Activated CD8-positive, alpha-beta T cell treated with anti-CD3 and anti-CD28 coated beads, Interleukin-2, amount 10 ng/mL, durations not matched to agents 7 days and 5 days (primary cell): ENCODE data around the gene TMEM74B. TPM values are rescaled to one million over a fixed set of nuclear protein-coding genes. Genes with fewer than 3 reads are reported as not detected.

Experiments used
- ATAC-seq: fragments of 150-1000 bp; cut with Tn5 transposase; one replicate; pipeline ENCODE4 v1.10.0; 2021; ENCODE audit warnings: moderate library complexity
- CTCF ChIA-PET: fragments of 350-600 bp; sonication (Branson Sonifier 250); formaldehyde crosslinking; loops from one replicate; lab custom pipeline; 2021; ENCODE audit warnings: antibody characterized with exemption; lab: Charles Lee
- POLR2A ChIA-PET: fragments of 350-600 bp; sonication (Branson Sonifier 250); formaldehyde crosslinking; loops from one replicate; lab custom pipeline; 2021; ENCODE audit warnings: antibody characterized with exemption; lab: Charles Lee
- DNase-seq: peaks from one replicate; pipeline ENCODE4 v3.0.0-alpha.2; 2020
- H3K27ac Mint-ChIP-seq: one replicate; pipeline ENCODE4 v1.8.0; 2021; ENCODE audit warnings: mild to moderate bottlenecking, mixed read lengths
- H3K27me3 Mint-ChIP-seq: one replicate; pipeline ENCODE4 v1.8.0; 2021; ENCODE audit warnings: low read depth, mixed read lengths
- H3K36me3 Mint-ChIP-seq: one replicate; pipeline ENCODE4 v1.8.0; 2021; ENCODE audit warnings: low read depth, mixed read lengths
- H3K4me1 Mint-ChIP-seq: one replicate; pipeline ENCODE4 v1.8.0; 2021; ENCODE audit warnings: low read depth, mixed read lengths
- H3K4me3 Mint-ChIP-seq: one replicate; pipeline ENCODE4 v1.8.0; 2021; ENCODE audit warnings: mild to moderate bottlenecking, mixed read lengths
- H3K9me3 Mint-ChIP-seq: one replicate; pipeline ENCODE4 v1.8.0; 2022; ENCODE audit warnings: mixed read lengths; ENCODE audit not compliant: insufficient read depth
- total RNA-seq, 2 experiments: library from RNA; stranded (reverse); gene quantifications; one replicate each; pipeline ENCODE4 v1.2.3, GENCODE V29; 2021

The TMEM74B gene
- total RNA-seq, 2 experiments from 2014 or later: 0.39 to 1.1 TPM

DNA sequence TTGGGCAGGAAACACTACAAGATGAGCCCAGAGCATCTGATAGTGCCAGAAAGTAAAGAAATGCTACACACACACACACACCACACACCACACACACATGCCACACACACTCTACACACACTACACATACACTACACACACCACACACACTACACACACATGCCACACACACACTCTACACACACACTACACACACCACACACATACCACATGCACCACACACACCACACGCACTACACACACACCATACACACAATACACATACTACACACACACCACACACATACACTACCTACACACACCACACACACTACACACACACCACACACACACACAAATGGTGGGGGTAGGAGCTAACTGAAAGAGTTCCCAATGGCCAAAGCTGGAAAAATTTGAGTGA is 3.6 kb upstream of the TMEM74B start:
- ATAC-seq (no peak), DNase-seq (no peak)
- Mint-ChIP-seq H3K4me3 (no peak overlapping the region), H3K27ac (no peak overlapping the region), H3K27me3 (peaks cover 39% of the 10 kb centered on the region), H3K4me1 (peaks cover 11% of the 10 kb centered on the region), H3K36me3 (no peaks in the 10 kb centered on the region), H3K9me3 (no peaks in the 10 kb centered on the region)
- ChIA-PET CTCF (interaction anchor here (1.1 kb wide), 1 partner anchor 25 kb away, joined by 5 read pairs; no protein-coding TSS in a partner anchor), POLR2A (no interaction called here)

DNA sequence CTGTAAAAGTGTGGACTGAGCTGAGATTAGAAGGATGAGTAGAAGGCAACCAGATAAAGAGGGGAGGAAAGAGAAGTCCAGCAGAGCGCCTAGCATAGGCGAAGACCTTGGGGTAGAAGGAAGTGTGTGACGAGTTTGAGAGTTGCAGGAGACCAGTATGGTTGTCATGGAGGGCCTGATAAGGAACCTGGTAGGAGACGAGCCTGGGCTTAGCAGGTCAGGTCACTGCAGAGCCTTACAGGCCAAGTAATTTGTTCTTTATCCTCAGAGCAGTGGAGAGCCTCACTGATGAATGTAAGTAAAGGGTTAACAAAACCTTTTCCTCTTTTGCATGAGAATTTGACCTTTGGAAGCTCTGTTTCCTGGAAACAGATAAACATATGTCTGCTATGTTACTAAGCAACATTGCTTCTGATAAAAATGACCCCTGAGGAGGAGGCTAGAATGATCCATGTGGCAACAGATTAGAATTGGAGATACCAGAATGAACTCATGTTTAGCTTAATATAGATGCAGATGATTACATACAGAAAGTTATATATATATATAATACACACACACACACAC is 2.9 kb upstream of the TMEM74B start:
- Mint-ChIP-seq H3K4me1 (peaks cover 11% of the 10 kb centered on the region), H3K27ac (no peak overlapping the region), H3K27me3 (peaks cover 44% of the 10 kb centered on the region), H3K4me3 (no peak overlapping the region), H3K36me3 (no peaks in the 10 kb centered on the region), H3K9me3 (no peaks in the 10 kb centered on the region)
- ChIA-PET POLR2A (no interaction called here), CTCF (interaction anchor here (0.8 to 2.4 kb wide), 4 partner anchors 11 to 232 kb away, joined by 3 to 11 read pairs (median 4); no protein-coding TSS in a partner anchor)
- DNase-seq (no peak), ATAC-seq (no peak)

DNA sequence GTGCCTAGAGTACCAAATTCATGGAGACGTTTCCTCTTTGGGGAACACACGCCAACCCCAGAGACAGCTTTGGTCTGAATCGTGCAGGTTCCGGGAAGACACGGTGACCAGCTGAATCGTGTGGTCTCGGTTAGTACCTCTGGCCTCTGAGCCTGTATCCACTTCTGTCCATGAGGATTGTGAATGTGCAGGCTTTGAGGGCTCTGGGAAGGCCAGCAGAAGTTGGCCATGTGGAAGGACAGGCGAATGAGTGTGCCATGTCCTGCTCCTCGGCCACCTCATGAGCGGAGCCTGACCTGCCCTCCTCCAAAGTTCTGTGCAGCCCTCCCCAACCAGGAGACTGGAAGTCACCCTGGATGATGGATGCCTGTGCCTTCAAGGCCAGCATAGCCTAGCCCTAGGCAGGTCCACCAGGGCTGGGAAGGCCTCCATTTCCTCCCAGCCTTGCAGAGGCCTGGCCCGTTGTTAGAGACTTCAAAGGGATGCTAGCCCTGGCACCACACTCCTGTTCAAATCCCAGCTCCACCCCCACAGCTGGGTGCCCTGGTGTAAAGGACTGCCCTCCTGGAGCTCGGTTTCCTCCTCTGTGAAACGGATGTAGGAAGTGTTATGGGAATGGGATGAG is 1.7 kb upstream of the TMEM74B start:
- CTCF ChIA-PET: interaction anchor here (1.0 to 2.4 kb wide), 5 partner anchors 10 to 231 kb away, joined by 3 to 11 read pairs (median 3); no protein-coding TSS in a partner anchor
- POLR2A ChIA-PET: no interaction called here
- peaks cover 11% of the 10 kb centered on the region for H3K4me1 Mint-ChIP-seq
- H3K4me3 Mint-ChIP-seq: peak overlapping the region; percentile 56
- H3K36me3 Mint-ChIP-seq: no peaks in the 10 kb centered on the region
- H3K9me3 Mint-ChIP-seq: no peaks in the 10 kb centered on the region
- ATAC-seq (no peak), DNase-seq (no peak)
- peaks cover 45% of the 10 kb centered on the region for H3K27me3 Mint-ChIP-seq
- no peak overlapping the region for H3K27ac Mint-ChIP-seq

DNA sequence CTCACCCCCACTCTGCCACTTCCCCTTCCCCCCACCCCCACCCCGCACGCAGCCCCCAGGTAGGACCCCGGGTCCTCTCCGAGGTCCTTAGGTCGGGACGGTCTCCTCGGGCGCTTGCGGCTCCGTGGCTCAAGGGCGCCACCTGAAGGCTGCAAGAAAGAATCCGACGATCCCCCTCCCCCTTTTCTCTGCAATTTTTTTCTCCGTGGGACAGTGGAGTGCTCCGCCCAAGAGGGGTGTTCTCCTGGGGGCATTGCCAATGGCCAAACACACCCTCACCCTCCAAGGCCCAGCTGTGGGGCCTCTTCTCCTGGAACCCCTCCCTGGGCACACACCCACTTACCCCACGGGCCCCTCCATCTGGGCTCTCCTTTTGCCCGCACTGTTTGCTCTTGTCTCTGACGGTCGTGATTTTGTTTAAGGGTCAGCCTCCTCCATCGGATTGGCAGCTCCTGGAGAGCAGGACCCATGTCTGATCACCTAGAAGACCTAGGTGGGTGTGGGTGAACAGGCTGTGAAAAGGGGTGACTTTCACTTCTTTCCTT is 1.1 kb upstream of the TMEM74B start:
- DNase-seq (peak; percentile 67), ATAC-seq (peak; percentile 73)
- no peaks in the 10 kb centered on the region for H3K36me3 Mint-ChIP-seq
- H3K4me1 Mint-ChIP-seq: peaks cover 11% of the 10 kb centered on the region
- ChIA-PET POLR2A (no interaction called here), CTCF (interaction anchor here (1.0 to 2.4 kb wide), 4 partner anchors 9 to 45 kb away, joined by 3 to 11 read pairs (median 4); no protein-coding TSS in a partner anchor)
- peak overlapping the region; percentile 56 for H3K4me3 Mint-ChIP-seq
- H3K9me3 Mint-ChIP-seq: no peaks in the 10 kb centered on the region
- no peak overlapping the region for H3K27ac Mint-ChIP-seq
- peaks cover 42% of the 10 kb centered on the region for H3K27me3 Mint-ChIP-seq

DNA sequence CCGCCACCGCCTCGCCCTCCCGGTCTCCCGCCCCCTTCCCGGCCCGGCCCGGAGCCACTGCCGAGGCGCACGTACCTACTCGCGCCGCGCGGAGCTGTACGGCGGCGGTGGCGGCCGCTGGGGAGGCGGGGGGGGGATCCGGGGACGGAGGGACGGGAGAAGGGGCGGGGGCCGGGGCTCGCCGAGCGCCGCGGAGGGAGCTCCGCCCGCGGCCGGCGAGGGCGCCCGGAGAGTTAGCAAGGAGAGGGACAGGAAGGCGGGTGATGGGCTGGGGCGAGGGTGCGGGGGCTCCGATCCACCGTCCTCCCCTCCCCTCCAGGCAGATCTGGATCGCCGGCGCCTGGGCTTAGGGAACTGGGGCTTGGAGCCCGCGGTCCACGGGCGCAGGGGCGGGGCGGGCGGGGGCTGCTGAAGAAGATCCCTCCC is 548 bp upstream of the TMEM74B start:
- Mint-ChIP-seq H3K36me3 (no peaks in the 10 kb centered on the region), H3K4me1 (peaks cover 11% of the 10 kb centered on the region), H3K27ac (no peak overlapping the region), H3K9me3 (no peaks in the 10 kb centered on the region), H3K4me3 (peak overlapping the region; percentile 34), H3K27me3 (peaks cover 38% of the 10 kb centered on the region)
- ChIA-PET POLR2A (no interaction called here), CTCF (interaction anchor here (0.7 to 2.4 kb wide), 3 partner anchors 8 to 77 kb away, joined by 3 to 11 read pairs (median 4); no protein-coding TSS in a partner anchor)
- DNase-seq (peak; percentile 24), ATAC-seq (peak; percentile 52)

DNA sequence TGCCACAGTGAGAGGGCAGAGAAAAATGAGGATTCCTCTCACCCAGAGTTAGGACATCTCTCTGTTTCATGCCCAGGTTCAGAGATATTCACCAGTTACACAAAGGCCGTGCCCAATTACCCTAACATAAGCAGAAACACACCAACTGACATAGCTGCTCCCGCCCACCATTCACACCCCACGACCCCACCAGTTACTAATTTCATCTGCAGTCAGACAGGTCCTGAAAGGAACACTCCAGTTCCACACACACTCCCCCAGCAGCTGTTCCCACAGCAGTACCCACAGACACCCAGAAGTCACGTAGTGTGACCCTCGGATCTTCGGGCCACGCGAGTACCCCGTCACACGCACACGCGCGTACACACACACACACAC is 532 bp downstream of the TMEM74B start:
- no peak overlapping the region for H3K27ac Mint-ChIP-seq

DNA sequence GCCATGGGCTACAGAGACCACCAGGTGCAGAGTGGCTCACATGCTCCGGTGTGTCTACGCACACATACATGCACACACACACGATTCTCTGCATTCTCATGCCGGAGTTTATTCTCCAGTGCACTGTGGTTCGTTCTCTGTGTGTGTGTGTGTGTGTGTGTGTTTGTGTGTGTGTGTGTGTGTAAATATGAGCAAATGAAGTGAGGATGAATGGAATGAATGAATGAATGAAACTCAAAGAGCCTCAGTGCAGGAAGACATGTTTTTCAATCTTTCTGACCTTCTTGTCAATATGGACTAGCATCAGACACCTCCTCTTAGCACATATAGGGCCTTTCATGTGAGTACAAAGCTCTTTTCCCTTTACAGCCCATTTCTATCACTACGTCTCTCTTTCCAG is 1.6 kb downstream of the TMEM74B start:
- no peak for DNase-seq
- POLR2A ChIA-PET: no interaction called here
- Mint-ChIP-seq H3K27ac (no peak overlapping the region), H3K4me3 (no peak overlapping the region), H3K27me3 (peaks cover 26% of the 10 kb centered on the region), H3K9me3 (no peaks in the 10 kb centered on the region), H3K4me1 (peaks cover 11% of the 10 kb centered on the region), H3K36me3 (no peaks in the 10 kb centered on the region)
- no peak for ATAC-seq
- CTCF ChIA-PET: no interaction called here

More for the DNA sequence above, 532 bp downstream of the TMEM74B start:
- DNase-seq (no peak), ATAC-seq (no peak)
- Mint-ChIP-seq H3K4me1 (peaks cover 11% of the 10 kb centered on the region), H3K9me3 (no peaks in the 10 kb centered on the region), H3K36me3 (no peaks in the 10 kb centered on the region), H3K27me3 (peaks cover 29% of the 10 kb centered on the region), H3K4me3 (peak overlapping the region; percentile 66)
- CTCF ChIA-PET: interaction anchor here (1.4 kb wide), 1 partner anchor 22 kb away, joined by 4 read pairs; no protein-coding TSS in a partner anchor
- POLR2A ChIA-PET: no interaction called here

DNA sequence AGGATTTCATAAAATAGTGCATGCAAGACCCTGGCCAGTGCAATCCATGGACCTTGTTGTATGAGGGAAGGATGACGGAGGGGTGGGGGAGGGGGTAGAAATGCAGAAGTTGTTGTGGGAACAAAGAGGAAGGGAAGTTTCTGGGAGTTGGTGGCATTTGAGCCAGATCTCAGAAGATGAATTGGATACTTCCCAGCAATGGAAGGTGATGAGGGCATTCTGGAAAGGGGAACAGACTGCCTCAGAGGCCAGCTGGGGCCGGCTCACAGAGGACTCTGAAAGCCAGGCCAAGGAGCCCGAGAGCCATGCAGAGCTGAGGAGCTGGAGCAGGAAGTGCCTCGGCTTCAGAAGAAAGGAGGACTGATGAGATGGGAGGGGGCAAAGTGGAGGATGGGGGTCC is 2.7 kb downstream of the TMEM74B start:
- ChIA-PET CTCF (interaction anchor here (0.8 kb wide), 1 partner anchor 879 kb away, joined by 4 read pairs; no protein-coding TSS in a partner anchor), POLR2A (no interaction called here)
- peaks cover 11% of the 10 kb centered on the region for H3K4me1 Mint-ChIP-seq
- peaks cover 26% of the 10 kb centered on the region for H3K27me3 Mint-ChIP-seq
- no peaks in the 10 kb centered on the region for H3K9me3 Mint-ChIP-seq
- no peaks in the 10 kb centered on the region for H3K36me3 Mint-ChIP-seq
- H3K4me3 Mint-ChIP-seq: no peak overlapping the region
- DNase-seq (no peak), ATAC-seq (no peak)
- no peak overlapping the region for H3K27ac Mint-ChIP-seq

DNA sequence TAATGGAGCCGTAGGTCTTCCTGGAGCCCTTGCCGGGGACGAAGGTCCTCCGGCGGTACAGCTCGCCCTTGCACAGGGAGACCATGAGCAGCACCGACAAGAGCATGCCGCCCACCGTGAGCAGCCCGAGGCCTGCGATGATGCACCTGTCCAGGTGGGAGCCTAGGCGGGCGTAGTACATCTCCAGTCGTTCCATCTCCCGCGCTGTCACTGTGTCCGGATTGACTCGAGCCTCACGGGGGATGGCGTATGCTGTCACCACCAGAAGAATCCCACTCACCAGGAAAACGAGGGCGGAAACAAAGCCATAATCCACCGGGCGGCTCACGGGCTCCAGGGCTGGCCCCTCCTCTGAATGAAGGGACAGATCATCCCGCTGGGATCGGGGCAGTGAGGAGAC is 3.8 kb downstream of the TMEM74B start:
- DNase-seq: no peak
- Mint-ChIP-seq H3K9me3 (no peaks in the 10 kb centered on the region), H3K4me3 (no peak overlapping the region), H3K36me3 (no peaks in the 10 kb centered on the region), H3K27ac (no peak overlapping the region), H3K27me3 (peaks cover 23% of the 10 kb centered on the region), H3K4me1 (peaks cover 8% of the 10 kb centered on the region)
- ATAC-seq: no peak
- CTCF ChIA-PET: no interaction called here
- POLR2A ChIA-PET: no interaction called here

DNA sequence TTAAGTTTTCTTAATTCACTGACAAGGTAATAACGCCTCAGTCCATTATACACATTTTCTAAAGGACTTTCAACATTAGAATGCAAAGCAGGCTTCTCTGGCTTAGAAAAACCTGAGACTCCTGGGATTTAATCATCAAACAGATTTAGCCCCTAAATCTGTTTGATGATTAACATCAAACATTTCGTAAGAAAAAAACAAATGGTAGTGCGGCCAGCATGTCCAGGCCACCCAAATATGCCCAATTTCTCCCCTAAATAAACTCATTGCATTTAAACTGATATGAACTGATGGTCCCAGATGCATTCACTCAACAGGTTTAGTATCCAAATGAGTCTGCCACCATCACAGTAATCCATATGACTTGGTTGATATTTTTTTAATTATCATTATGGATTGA is 6.2 kb downstream of the TMEM74B start:
- CTCF ChIA-PET: interaction anchor here (1.1 to 4.1 kb wide), 2 partner anchors 8 to 70 kb away, joined by 4 to 11 read pairs; no protein-coding TSS in a partner anchor
- DNase-seq: no peak
- H3K4me3 Mint-ChIP-seq: no peak overlapping the region
- no peak overlapping the region for H3K27ac Mint-ChIP-seq
- no peaks in the 10 kb centered on the region for H3K4me1 Mint-ChIP-seq
- POLR2A ChIA-PET: no interaction called here
- no peaks in the 10 kb centered on the region for H3K9me3 Mint-ChIP-seq
- peaks cover 4% of the 10 kb centered on the region for H3K36me3 Mint-ChIP-seq
- ATAC-seq: no peak
- peaks cover 10% of the 10 kb centered on the region for H3K27me3 Mint-ChIP-seq

DNA sequence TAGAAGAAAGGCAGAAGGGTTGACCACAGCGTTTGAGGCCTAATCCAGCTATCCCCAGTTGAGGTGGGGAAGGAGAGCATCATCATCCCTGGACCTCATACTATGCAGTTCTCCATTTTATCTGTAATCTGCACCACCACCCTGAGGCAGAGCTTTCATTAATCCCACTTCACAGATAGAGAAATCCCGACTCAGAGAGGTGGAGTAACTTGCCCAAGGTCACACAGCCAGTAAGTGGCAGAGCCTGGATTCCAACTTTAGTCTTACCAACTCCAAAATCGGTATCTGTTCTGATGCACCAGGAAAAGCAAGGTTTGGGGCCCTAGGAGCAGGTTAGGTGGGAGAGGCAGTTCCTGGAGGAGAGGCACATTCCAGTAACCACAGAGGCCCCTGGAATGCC is 6.7 kb downstream of the TMEM74B start:
- Mint-ChIP-seq H3K27me3 (peaks cover 5% of the 10 kb centered on the region), H3K4me1 (no peaks in the 10 kb centered on the region), H3K4me3 (no peak overlapping the region), H3K27ac (no peak overlapping the region), H3K9me3 (no peaks in the 10 kb centered on the region), H3K36me3 (peaks cover 4% of the 10 kb centered on the region)
- POLR2A ChIA-PET: no interaction called here
- no peak for ATAC-seq
- CTCF ChIA-PET: interaction anchor here (4.1 kb wide), 1 partner anchor 8 kb away, joined by 11 read pairs; no protein-coding TSS in a partner anchor
- no peak for DNase-seq

DNA sequence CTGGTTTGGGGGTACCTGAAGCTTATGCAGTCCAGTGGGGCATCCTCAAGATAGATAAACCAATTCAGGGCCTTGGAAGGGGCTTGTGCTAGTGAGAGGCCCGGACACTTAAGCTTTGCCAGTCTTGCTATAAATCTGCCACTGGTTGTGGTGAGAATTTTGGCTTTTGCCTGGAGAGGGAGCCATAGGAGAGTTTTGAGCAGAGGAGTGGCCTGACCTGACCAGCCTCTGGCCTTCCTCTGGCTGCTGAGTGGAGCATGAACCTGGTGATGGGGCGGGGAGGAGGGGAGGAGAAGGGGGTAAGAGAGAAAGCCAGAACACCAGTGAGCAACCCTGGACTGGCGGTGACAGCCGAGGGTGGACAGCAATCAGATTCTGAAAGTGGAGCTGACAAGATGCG is 7.1 kb downstream of the TMEM74B start:
- no peak overlapping the region for H3K27ac Mint-ChIP-seq

More for the DNA sequence above, 7.1 kb downstream of the TMEM74B start:
- Mint-ChIP-seq H3K27me3 (peaks cover 2% of the 10 kb centered on the region), H3K4me1 (no peaks in the 10 kb centered on the region), H3K36me3 (peaks cover 6% of the 10 kb centered on the region), H3K9me3 (no peaks in the 10 kb centered on the region), H3K4me3 (no peak overlapping the region)
- ChIA-PET POLR2A (no interaction called here), CTCF (interaction anchor here (4.1 kb wide), 1 partner anchor 9 kb away, joined by 11 read pairs; no protein-coding TSS in a partner anchor)
- DNase-seq: no peak
- ATAC-seq: no peak
